Measurements from ENCODE around the gene GUCA2B.

Gene GUCA2B

GRCh38 chr1:42152907-42153600, at the start of gene GUCA2B:
TSS of gene GUCA2B (plus strand) at chr1:42153410. CDS start at chr1:42153451, 41 bp downstream.
- no peak for DNase-seq (ENCODE audit: extremely low spot score)
- no peak for TF ChIP-seq CTCF (IDR thresholded peaks at IDR 0.05; ENCODE audit: control extremely low read depth, extremely low read depth, low read depth, missing control alignments)
- POLR2A ChIA-PET, result no interaction called here
- CTCF ChIA-PET, result interaction anchor here (9.9 kb wide), 1 partner anchor 21 kb away, joined by 60 read pairs; no protein-coding TSS in a partner anchor

GRCh38 chr1:42105025-42105424, 48.2 kb upstream of the GUCA2B start:
- no peak for TF ChIP-seq CTCF (IDR thresholded peaks at IDR 0.05; ENCODE audit: control extremely low read depth, extremely low read depth, low read depth, missing control alignments)
- DNase-seq (ENCODE audit: extremely low spot score), result no peak
- ChIA-PET POLR2A (no interaction called here), CTCF (no interaction called here)

- no peak for DNase-seq (ENCODE audit: extremely low spot score)
- CTCF ChIA-PET, result interaction anchor here (0.8 to 1.5 kb wide), 2 partner anchors 20 to 66 kb away, joined by 3 to 4 read pairs; no protein-coding TSS in a partner anchor
- POLR2A ChIA-PET, result no interaction called here
- TF ChIP-seq CTCF (IDR thresholded peaks at IDR 0.05; ENCODE audit: control extremely low read depth, extremely low read depth, low read depth, missing control alignments), result no peak
Observed at GRCh38 chr1:42108309-42108708, 44.9 kb upstream of the GUCA2B start.

- no peak for DNase-seq (ENCODE audit: extremely low spot score)
- CTCF ChIA-PET, result no interaction called here
- POLR2A ChIA-PET, result no interaction called here
- no peak for TF ChIP-seq CTCF (IDR thresholded peaks at IDR 0.05; ENCODE audit: control extremely low read depth, extremely low read depth, low read depth, missing control alignments)
Observed at GRCh38 chr1:42109600-42109999, 43.6 kb upstream of the GUCA2B start.

GRCh38 chr1:42114229-42114628, 39.0 kb upstream of the GUCA2B start:
- TF ChIP-seq CTCF (IDR thresholded peaks at IDR 0.05; ENCODE audit: control extremely low read depth, extremely low read depth, low read depth, missing control alignments), result no peak
- DNase-seq (ENCODE audit: extremely low spot score), result no peak
- POLR2A ChIA-PET, result no interaction called here
- CTCF ChIA-PET, result no interaction called here

GRCh38 chr1:42117214-42117613, 36.0 kb upstream of the GUCA2B start:
- ChIA-PET CTCF (interaction anchor here (1.2 kb wide), 1 partner anchor 13 kb away, joined by 3 read pairs; no protein-coding TSS in a partner anchor), POLR2A (no interaction called here)
- DNase-seq (ENCODE audit: extremely low spot score), result no peak

More at GRCh38 chr1:42117214-42117613, 36.0 kb upstream of the GUCA2B start:
- no peak for TF ChIP-seq CTCF (IDR thresholded peaks at IDR 0.05; ENCODE audit: control extremely low read depth, extremely low read depth, low read depth, missing control alignments)
